ENCODE results near the gene HID1.

The HID1 gene

DNA sequence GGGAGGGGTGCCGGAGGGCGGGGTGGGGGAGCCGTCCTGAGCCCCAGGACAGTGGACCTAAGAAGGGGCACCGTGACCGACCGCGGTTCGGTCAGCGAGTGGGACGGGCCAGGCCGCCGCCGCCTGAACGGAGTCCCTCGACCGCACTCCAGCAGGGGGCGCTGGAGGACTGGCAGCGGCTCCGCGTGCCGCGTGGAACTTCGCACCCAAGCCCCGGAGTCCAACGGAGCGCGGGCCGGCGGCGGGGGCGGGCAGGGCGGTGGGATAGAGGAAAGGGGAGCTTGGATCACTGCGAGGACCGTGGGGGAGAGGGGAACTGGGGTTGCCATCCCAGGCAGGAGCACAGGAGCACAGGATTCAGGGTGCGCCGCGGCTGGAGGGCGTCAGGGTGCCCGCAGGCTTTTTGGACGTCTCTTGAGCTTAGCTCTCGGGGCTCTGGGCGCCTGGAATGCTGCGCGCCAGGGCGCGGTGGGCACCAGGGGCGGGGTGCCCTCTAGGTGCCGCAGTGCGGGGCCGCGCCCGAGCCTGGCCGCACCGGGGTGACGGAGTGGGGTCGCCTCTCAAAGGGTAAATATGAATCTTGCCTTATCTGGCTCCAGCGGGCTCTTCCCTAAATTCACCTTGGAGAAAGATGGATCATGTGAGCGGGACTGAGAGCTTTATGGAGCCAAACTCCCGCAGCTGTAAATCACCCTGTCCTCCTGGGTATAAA lies 48.9 kb downstream of the HID1 start:
- no peak overlapping the region for H3K4me3 ChIP-seq (ENCODE audit: low read depth, low read length)
- no peak for DNase-seq (ENCODE audit: low read depth)
- in situ Hi-C loops (cut with HindIII; ENCODE audit: low sequenced_read_pairs), result no loop called here
- peak; percentile 45 for TF ChIP-seq CTCF (IDR thresholded peaks at IDR 0.05; ENCODE audit: low read depth, low read length, missing control alignments)

- no peak for TF ChIP-seq CTCF (IDR thresholded peaks at IDR 0.05; ENCODE audit: low read depth, low read length, missing control alignments)
- H3K4me3 ChIP-seq (ENCODE audit: low read depth, low read length), result no peak within 1 kb of the TSS
- in situ Hi-C loops (cut with HindIII; ENCODE audit: low sequenced_read_pairs), result no loop called here
- DNase-seq (ENCODE audit: low read depth), result no peak
Observed at GRCh38 chr17:74922694-74923537, 49.6 kb downstream of the HID1 start, which contains the start of gene USH1G. USH1G (minus strand) TSS chr17:74923255; CDS start chr17:74923073, 182 bp downstream.

GRCh38 chr17:74922172-74922571 lies 50.4 kb downstream of the HID1 start:
- no peak for TF ChIP-seq CTCF (IDR thresholded peaks at IDR 0.05; ENCODE audit: low read depth, low read length, missing control alignments)
- H3K4me3 ChIP-seq (ENCODE audit: low read depth, low read length), result no peak overlapping the region
- DNase-seq (ENCODE audit: low read depth), result no peak
- in situ Hi-C loops (cut with HindIII; ENCODE audit: low sequenced_read_pairs), result no loop called here

DNA sequence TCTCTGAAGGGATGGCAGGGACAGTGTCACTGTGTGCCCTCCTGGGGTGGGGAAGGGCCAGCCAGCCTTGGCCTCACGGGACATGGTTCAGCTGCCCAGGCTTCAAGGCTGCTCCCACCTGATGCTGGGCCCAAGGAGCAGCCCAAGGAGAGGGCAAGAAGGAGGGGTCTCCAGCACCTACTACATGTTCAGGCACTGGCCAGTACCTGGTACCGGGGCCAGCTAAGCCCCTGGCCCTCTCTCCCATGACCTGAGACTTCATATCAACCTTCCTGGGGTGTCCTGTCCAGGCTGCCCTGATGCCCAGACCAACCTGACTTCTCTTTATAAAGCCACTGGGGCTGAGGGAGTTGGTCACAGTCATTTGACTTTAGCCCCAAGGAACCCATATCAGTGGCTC lies 50.8 kb downstream of the HID1 start:
- DNase-seq (ENCODE audit: low read depth), result no peak
- no peak overlapping the region for H3K4me3 ChIP-seq (ENCODE audit: low read depth, low read length)
- TF ChIP-seq CTCF (IDR thresholded peaks at IDR 0.05; ENCODE audit: low read depth, low read length, missing control alignments), result no peak
- in situ Hi-C loops (cut with HindIII; ENCODE audit: low sequenced_read_pairs), result no loop called here

DNA sequence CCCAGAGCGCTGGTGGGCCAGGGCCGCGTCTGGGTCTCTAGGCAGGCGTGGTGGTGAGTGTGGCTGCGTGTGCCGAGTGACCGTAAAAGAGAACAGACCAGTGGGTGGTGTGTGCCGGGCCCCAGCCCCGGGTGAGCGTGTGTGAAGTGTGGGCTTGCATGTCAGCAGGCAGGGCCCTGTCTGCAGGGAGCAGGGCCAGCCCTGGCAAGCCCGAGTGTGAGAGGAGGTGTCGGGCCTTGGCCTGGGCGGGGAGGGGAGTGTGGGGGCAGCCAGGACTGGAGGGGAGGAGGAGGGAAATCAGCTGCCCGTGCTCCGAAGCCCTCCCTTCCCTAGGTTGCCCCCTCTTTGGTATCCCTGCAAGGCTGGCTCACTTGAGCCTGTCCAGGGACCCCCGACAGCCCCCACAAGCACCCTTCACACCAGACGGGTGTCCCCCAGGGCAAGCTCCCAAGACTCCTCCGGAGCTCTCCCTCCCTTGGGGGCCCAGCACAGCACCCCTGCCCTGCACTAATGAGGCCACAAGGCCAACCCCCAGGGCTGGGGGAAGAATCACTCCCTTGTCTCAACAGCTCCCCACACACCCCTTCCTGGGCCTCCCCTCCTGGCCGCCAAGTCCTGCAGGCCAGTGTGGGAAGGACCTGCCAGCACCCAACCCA lies 51.4 kb downstream of the HID1 start:
- no peak for DNase-seq (ENCODE audit: low read depth)
- in situ Hi-C loops (cut with HindIII; ENCODE audit: low sequenced_read_pairs), result no loop called here
- no peak overlapping the region for H3K4me3 ChIP-seq (ENCODE audit: low read depth, low read length)
- TF ChIP-seq CTCF (IDR thresholded peaks at IDR 0.05; ENCODE audit: low read depth, low read length, missing control alignments), result no peak

DNA sequence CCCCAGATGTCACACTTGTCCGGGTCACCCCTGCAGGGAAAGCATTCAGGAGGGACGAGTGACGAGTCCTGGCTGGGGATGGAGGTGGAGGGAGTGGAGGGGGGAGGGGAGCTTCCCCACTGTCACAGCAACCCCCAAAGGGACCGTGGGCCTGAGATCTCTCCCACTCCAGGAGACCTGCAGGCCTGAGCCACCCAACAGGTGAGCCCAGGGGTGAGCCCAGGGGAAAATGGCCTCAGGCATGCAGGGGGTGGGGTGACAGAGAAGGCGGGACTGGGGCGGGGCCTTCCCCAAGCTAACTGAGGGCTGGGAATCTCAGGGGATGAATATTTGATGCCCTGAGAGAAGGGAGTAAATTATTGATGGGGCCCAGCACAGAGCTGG lies 51.9 kb downstream of the HID1 start:
- no peak for DNase-seq (ENCODE audit: low read depth)
- no peak overlapping the region for H3K4me3 ChIP-seq (ENCODE audit: low read depth, low read length)
- TF ChIP-seq CTCF (IDR thresholded peaks at IDR 0.05; ENCODE audit: low read depth, low read length, missing control alignments), result no peak
- in situ Hi-C loops (cut with HindIII; ENCODE audit: low sequenced_read_pairs), result no loop called here

Data from astrocyte of the cerebellum (primary cell).